ENCODE results near the gene ANKRD33B. TPM values are rescaled to one million over a fixed set of nuclear protein-coding genes. Genes with fewer than 3 reads are reported as not detected.

Gene ANKRD33B
- total RNA-seq, 1 experiment from 2014 or later = 6.9 TPM

DNA sequence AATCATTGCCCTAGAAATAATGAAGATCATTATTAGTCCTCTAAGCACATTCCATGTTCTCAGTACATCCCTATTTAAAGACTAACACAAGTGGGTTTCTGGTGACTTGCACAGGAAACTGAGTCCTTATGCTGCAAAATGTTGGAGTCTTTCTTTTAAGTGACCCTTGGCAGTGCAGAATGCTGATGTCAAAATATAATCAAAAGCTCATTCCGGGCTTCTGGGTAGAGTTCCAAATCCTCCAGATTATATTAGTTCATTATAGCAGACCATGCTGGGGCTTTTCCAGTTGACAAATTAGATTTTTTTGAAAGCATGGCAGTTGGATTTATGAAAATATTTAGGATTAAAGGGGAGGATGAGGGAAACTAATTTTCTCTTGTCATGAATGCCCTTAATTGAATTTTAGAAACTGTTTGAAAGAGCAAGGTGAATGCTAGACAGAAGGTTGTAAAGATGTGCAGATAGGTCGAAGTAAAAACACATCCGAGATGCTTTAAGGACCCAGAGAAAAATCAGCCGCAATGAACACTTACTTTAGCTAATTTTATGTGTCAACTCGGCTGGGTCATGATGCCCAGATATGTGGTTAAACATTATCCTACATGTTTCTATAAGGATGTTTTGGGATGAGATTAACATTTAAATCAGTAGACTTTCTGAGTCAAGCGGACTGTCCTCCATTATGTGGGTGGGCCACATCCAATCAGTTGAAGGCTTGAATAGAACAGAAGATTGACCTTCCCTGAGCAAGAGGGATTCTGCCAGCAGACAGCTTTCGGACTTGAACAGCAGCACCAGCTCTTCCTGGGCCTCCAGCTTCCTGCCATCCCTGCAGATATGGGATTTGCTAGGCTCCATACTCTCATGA is 108.5 kb downstream of the ANKRD33B start:
- Histone ChIP-seq H4K5ac (ENCODE audit: insufficient read length, low read depth, low read length) (no peak overlapping the region), H3K4ac (ENCODE audit: low read depth, low read length) (no peak overlapping the region), H3K27ac (ENCODE audit: insufficient read length, low read depth, low read length) (no peak overlapping the region), H3K4me1 (ENCODE audit: insufficient read depth, low read length) (no peaks in the 10 kb centered on the region), H2AFZ (ENCODE audit: low read length) (no peak overlapping the region), H3K27me3 (ENCODE audit: insufficient read depth, low read length) (no peaks in the 10 kb centered on the region), H2BK15ac (ENCODE audit: low read depth, low read length) (no peak overlapping the region), H3K9ac (ENCODE audit: extremely low read depth, insufficient read length, low read length) (no peak overlapping the region), H2BK12ac (ENCODE audit: insufficient read length, low read depth, low read length) (no peak overlapping the region), H3K9me3 (ENCODE audit: control insufficient read depth, low read depth, low read length) (no peaks in the 10 kb centered on the region), H2AK5ac (ENCODE audit: insufficient read length, low read length) (no peak overlapping the region), H3K56ac (ENCODE audit: insufficient read length, low read depth, low read length) (no peak overlapping the region), H2BK5ac (ENCODE audit: insufficient read length, low read length) (no peak overlapping the region), H2BK120ac (ENCODE audit: low read depth, low read length, poor library complexity, severe bottlenecking) (no peak overlapping the region), H3K23me2 (ENCODE audit: insufficient read length, low read depth, low read length, poor library complexity, severe bottlenecking) (no peaks in the 10 kb centered on the region), H3K79me1 (ENCODE audit: insufficient read depth, low read depth, low read length, poor library complexity, severe bottlenecking) (no peaks in the 10 kb centered on the region), H4K8ac (replicated peaks; ENCODE audit: insufficient read length, low read depth, low read length) (no peak overlapping the region), H3K14ac (ENCODE audit: insufficient read depth, low read length) (no peak overlapping the region), H3T11ph (ENCODE audit: low read length) (no peak overlapping the region), H3K4me2 (ENCODE audit: insufficient read depth, insufficient read length, low read length) (no peak overlapping the region), H3K79me2 (ENCODE audit: insufficient read depth, low read length) (no peaks in the 10 kb centered on the region), H4K20me1 (ENCODE audit: control insufficient read depth, insufficient read depth, insufficient read length) (no peaks in the 10 kb centered on the region), H2BK20ac (ENCODE audit: low read depth, low read length, poor library complexity, severe bottlenecking) (no peak overlapping the region), H3K23ac (ENCODE audit: insufficient read length, low read depth, low read length) (no peak overlapping the region), H4K91ac (ENCODE audit: insufficient read length, low read depth, low read length) (no peak overlapping the region), H3K18ac (ENCODE audit: insufficient read length, low read depth, low read length) (no peak overlapping the region)
- whole genome bisulfite sequencing (ENCODE audit: extremely low coverage, insufficient read length, low lambda C conversion rate) = no CpG with 5 or more reads among the region's 7 CpGs
- H3K27ac Mint-ChIP-seq = no peak overlapping the region
- H3K36me3 Mint-ChIP-seq (ENCODE audit: insufficient read depth in 1 of 3, low read depth in 3 of 3) = peaks cover 3 to 8% (median 6%) of the 10 kb centered on the region in 3 experiments; a peak in 5 of 7 replicates
- peaks cover 2 to 3% of the 10 kb centered on the region in 2 experiments; a peak in 2 of 4 replicates for H3K4me1 Mint-ChIP-seq
- H3K9me3 Mint-ChIP-seq = peaks cover 0 to 5% of the 10 kb centered on the region in 2 experiments; a peak in 1 of 5 replicates
- TF ChIP-seq, protein P1, sequence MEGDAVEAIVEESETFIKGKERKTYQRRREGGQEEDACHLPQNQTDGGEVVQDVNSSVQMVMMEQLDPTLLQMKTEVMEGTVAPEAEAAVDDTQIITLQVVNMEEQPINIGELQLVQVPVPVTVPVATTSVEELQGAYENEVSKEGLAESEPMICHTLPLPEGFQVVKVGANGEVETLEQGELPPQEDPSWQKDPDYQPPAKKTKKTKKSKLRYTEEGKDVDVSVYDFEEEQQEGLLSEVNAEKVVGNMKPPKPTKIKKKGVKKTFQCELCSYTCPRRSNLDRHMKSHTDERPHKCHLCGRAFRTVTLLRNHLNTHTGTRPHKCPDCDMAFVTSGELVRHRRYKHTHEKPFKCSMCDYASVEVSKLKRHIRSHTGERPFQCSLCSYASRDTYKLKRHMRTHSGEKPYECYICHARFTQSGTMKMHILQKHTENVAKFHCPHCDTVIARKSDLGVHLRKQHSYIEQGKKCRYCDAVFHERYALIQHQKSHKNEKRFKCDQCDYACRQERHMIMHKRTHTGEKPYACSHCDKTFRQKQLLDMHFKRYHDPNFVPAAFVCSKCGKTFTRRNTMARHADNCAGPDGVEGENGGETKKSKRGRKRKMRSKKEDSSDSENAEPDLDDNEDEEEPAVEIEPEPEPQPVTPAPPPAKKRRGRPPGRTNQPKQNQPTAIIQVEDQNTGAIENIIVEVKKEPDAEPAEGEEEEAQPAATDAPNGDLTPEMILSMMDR (conservative IDR thresholded peaks at IDR 0.05) = no peak
- DNase-seq = peak; percentile 5
- H3K27me3 Mint-ChIP-seq (ENCODE audit: low read depth) = peaks cover 21% of the 10 kb centered on the region
- no peak overlapping the region for H3K4me3 Mint-ChIP-seq
